Smooth muscle cell of the pulmonary artery (primary cell): Measurements from ENCODE around the gene ZMYND19. TPM values are rescaled to one million over a fixed set of nuclear protein-coding genes. Genes with fewer than 3 reads are reported as not detected.

Source experiments
- total RNA-seq: library from RNA; depleted of rRNA; stranded (reverse); fragments of >200 nt; gene quantifications from 2 replicates; pipeline ENCODE4 v1.2.3, GENCODE V29; 2014

Gene ZMYND19
- total RNA-seq, result 13.4 and 21.1 TPM in 2 replicates

GRCh38 chr9:137590469-137591383, at the start of gene ZMYND19:
TSS of gene ZMYND19 (minus strand) at chr9:137590512. CDS start at chr9:137590263, 249 bp downstream.

GRCh38 chr9:137618105-137619067, 28.1 kb upstream of the ZMYND19 start, which contains the start of gene EHMT1:
TSS of gene EHMT1 (plus strand) at chr9:137619005. CDS start at chr9:137619029, 24 bp downstream.

GRCh38 chr9:137605121-137606004, 15.1 kb upstream of the ZMYND19 start, which contains the start of gene ARRDC1:
TSS of gene ARRDC1 (plus strand) at chr9:137605686. CDS start at chr9:137605718, 32 bp downstream.

GRCh38 chr9:137578518-137579258, 11.6 kb downstream of the ZMYND19 start, which contains the start of gene DPH7:
TSS of gene DPH7 (minus strand) at chr9:137578925. CDS start at chr9:137578777, 148 bp downstream.

GRCh38 chr9:137551264-137552021, 38.9 kb downstream of the ZMYND19 start, which contains the start of gene MRPL41:
TSS of gene MRPL41 (plus strand) at chr9:137551879. CDS start at chr9:137552082, 203 bp downstream.

GRCh38 chr9:137550231-137550621, 40.1 kb downstream of the ZMYND19 start, which contains the start of gene PNPLA7:
TSS of gene PNPLA7 (minus strand) at chr9:137550402. CDS start at chr9:137550197, 205 bp downstream.

Other genes with a start within 250 kb of the ZMYND19 start
- gene EXD3, start 167.3 kb downstream of the ZMYND19 start, total RNA-seq, result 11.5 and 14.7 TPM in 2 replicates
- gene NOXA1, start 167.1 kb downstream of the ZMYND19 start, total RNA-seq, result 0.36 and 0.46 TPM in 2 replicates
- not detected in 2 replicates for gene ENTPD8, start 149.2 kb downstream of the ZMYND19 start, total RNA-seq
- 20.3 and 36.7 TPM in 2 replicates for gene NSMF, start 131.2 kb downstream of the ZMYND19 start, total RNA-seq
- 1.1 and 2.0 TPM in 2 replicates for gene PNPLA7, start 40.1 kb downstream of the ZMYND19 start, total RNA-seq
- gene MRPL41, start 38.6 kb downstream of the ZMYND19 start, total RNA-seq, result 21.7 and 30.8 TPM in 2 replicates
- 16.0 and 25.2 TPM in 2 replicates for gene DPH7, start 11.6 kb downstream of the ZMYND19 start, total RNA-seq
- gene ARRDC1, start 15.2 kb upstream of the ZMYND19 start, total RNA-seq, result 13.4 and 20.2 TPM in 2 replicates
- gene EHMT1, start 28.5 kb upstream of the ZMYND19 start, total RNA-seq, result 48.9 and 60.2 TPM in 2 replicates